ENCODE measurements around the gene KIFC3.

Gene KIFC3

DNA sequence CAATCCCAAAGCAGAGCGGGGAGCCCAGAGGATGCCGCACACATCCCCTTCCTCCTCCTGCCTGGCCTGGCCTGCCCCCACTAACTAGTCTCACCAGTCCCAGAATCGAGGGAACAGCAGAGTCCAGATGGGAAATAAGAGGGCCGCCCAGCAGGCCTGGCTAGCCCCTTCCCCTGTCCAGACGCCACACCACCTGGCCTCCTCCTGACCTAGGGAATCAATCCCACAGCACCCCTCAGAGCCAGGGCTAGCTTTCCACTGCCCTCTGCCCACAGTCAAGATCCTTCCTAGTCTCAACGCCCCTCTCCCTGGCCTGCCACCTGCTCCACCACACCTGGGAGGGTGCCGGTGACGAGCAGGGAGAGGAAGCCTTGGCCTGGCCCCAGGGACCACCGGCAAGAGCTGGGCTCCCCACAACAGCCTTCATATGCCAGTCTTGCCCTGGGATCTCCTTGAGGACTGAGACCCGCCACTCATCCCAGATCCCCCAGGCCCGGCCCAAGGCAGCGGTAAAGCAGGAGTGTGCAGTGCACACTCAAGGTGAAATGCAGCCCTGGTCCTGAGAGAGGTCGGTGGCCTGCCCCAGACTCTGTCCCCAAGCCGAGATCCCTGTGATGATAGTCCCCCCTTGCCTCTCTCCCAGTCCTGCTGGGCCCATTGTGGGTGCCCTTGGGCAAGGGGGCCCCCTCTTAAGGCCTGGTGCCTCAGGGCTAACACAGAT lies 38.8 kb downstream of the KIFC3 start:
- no peak overlapping the region for H3K27ac ChIP-seq (ENCODE audit: low read length)
- H3K4me2 ChIP-seq (ENCODE audit: low read length), result no peak overlapping the region
- H3K79me2 ChIP-seq (ENCODE audit: low read length), result no peaks in the 10 kb centered on the region
- no peaks in the 10 kb centered on the region for H3K27me3 ChIP-seq (ENCODE audit: low read depth, low read length)
- no peak for TF ChIP-seq EZH2phosphoT487 (IDR thresholded peaks at IDR 0.05; ENCODE audit: low read depth)
- TF ChIP-seq, protein P1, sequence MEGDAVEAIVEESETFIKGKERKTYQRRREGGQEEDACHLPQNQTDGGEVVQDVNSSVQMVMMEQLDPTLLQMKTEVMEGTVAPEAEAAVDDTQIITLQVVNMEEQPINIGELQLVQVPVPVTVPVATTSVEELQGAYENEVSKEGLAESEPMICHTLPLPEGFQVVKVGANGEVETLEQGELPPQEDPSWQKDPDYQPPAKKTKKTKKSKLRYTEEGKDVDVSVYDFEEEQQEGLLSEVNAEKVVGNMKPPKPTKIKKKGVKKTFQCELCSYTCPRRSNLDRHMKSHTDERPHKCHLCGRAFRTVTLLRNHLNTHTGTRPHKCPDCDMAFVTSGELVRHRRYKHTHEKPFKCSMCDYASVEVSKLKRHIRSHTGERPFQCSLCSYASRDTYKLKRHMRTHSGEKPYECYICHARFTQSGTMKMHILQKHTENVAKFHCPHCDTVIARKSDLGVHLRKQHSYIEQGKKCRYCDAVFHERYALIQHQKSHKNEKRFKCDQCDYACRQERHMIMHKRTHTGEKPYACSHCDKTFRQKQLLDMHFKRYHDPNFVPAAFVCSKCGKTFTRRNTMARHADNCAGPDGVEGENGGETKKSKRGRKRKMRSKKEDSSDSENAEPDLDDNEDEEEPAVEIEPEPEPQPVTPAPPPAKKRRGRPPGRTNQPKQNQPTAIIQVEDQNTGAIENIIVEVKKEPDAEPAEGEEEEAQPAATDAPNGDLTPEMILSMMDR (IDR thresholded peaks at IDR 0.05; ENCODE audit: low read depth, low read length), result no peak
- H3K4me1 ChIP-seq (ENCODE audit: low read length), result no peaks in the 10 kb centered on the region
- H3K9me3 ChIP-seq (ENCODE audit: insufficient read depth, low read length), result no peaks in the 10 kb centered on the region
- no peaks in the 10 kb centered on the region for H3K36me3 ChIP-seq (replicated peaks; ENCODE audit: low read depth, low read length)
- H3K4me3 ChIP-seq (ENCODE audit: low read length), result no peak overlapping the region
- no peaks in the 10 kb centered on the region for H4K20me1 ChIP-seq (ENCODE audit: insufficient read depth, low read length)
- H2AFZ ChIP-seq (ENCODE audit: low read depth, low read length), result no peak overlapping the region
- H3K9ac ChIP-seq (ENCODE audit: low read length), result no peak overlapping the region

DNA sequence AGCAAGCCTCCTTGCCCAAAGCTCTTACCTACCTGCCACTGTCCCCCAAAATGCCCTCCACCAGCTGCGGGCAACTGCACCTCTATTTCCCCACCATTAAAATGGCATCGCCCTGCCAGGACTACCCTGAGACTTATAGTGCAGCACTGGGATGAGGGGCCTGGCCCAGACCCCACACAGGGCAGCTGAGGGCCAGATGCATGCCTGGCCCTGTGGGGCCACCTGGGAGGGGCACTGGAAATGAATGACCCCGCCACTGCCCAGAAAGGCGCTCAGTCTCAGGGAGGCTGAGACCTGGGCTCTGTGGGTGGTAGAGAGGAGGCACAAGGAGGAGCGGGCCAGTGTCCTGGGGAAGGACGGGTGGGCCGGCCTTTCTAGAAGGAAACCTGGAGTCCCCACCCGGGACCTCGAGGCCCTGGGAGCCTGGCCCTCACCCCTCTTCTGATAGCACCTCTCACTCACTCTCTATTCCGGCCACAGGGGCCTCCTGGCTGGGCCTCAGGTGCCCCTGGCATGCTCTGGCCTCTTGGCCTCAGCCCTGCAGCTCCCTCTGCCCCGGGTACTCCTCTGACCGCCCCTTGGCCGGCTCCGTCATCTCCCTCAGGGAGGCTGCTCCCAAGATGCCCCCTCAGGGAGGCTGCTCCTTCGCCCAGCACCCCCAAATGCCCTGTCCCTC lies 39.8 kb downstream of the KIFC3 start:
- Histone ChIP-seq H3K79me2 (ENCODE audit: low read length) (no peaks in the 10 kb centered on the region), H4K20me1 (ENCODE audit: insufficient read depth, low read length) (no peaks in the 10 kb centered on the region), H3K27ac (ENCODE audit: low read length) (no peak overlapping the region), H3K4me1 (ENCODE audit: low read length) (no peaks in the 10 kb centered on the region), H3K4me3 (ENCODE audit: low read length) (no peak overlapping the region), H3K9ac (ENCODE audit: low read length) (no peak overlapping the region), H3K27me3 (ENCODE audit: low read depth, low read length) (no peaks in the 10 kb centered on the region), H2AFZ (ENCODE audit: low read depth, low read length) (no peak overlapping the region), H3K9me3 (ENCODE audit: insufficient read depth, low read length) (no peaks in the 10 kb centered on the region), H3K4me2 (ENCODE audit: low read length) (no peak overlapping the region), H3K36me3 (replicated peaks; ENCODE audit: low read depth, low read length) (no peaks in the 10 kb centered on the region)
- TF ChIP-seq, protein P1 (IDR thresholded peaks at IDR 0.05; ENCODE audit: low read depth, low read length), result no peak
- no peak for TF ChIP-seq EZH2phosphoT487 (IDR thresholded peaks at IDR 0.05; ENCODE audit: low read depth)

DNA sequence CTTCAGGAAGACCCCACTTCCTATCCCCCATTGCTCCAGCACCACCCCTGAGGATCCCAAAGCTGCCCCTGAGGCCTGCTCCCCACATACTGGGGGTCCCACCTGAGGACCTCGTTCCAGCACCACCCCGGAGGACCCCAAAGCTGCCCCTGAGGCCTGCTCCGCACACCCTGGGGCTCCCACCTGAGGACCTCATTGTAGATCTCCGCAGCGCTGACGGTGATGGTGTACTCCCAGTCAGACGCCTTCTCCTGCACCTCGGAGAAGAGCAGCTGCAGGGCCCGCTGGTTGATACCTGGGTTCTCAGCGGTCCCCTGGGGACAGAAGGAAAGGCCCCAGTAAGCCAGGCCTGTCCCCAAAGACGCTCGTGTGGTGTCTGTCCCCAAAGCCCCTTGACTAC lies 40.3 kb downstream of the KIFC3 start:
- H3K27ac ChIP-seq (ENCODE audit: low read length), result no peak overlapping the region
- H2AFZ ChIP-seq (ENCODE audit: low read depth, low read length), result no peak overlapping the region
- H3K4me2 ChIP-seq (ENCODE audit: low read length), result no peak overlapping the region
- no peaks in the 10 kb centered on the region for H3K9me3 ChIP-seq (ENCODE audit: insufficient read depth, low read length)
- no peaks in the 10 kb centered on the region for H4K20me1 ChIP-seq (ENCODE audit: insufficient read depth, low read length)
- TF ChIP-seq EZH2phosphoT487 (IDR thresholded peaks at IDR 0.05; ENCODE audit: low read depth), result no peak
- TF ChIP-seq, protein P1 (IDR thresholded peaks at IDR 0.05; ENCODE audit: low read depth, low read length), result no peak
- no peaks in the 10 kb centered on the region for H3K27me3 ChIP-seq (ENCODE audit: low read depth, low read length)
- H3K79me2 ChIP-seq (ENCODE audit: low read length), result no peaks in the 10 kb centered on the region
- H3K36me3 ChIP-seq (replicated peaks; ENCODE audit: low read depth, low read length), result no peaks in the 10 kb centered on the region
- H3K4me3 ChIP-seq (ENCODE audit: low read length), result no peak overlapping the region
- no peaks in the 10 kb centered on the region for H3K4me1 ChIP-seq (ENCODE audit: low read length)
- H3K9ac ChIP-seq (ENCODE audit: low read length), result no peak overlapping the region

DNA sequence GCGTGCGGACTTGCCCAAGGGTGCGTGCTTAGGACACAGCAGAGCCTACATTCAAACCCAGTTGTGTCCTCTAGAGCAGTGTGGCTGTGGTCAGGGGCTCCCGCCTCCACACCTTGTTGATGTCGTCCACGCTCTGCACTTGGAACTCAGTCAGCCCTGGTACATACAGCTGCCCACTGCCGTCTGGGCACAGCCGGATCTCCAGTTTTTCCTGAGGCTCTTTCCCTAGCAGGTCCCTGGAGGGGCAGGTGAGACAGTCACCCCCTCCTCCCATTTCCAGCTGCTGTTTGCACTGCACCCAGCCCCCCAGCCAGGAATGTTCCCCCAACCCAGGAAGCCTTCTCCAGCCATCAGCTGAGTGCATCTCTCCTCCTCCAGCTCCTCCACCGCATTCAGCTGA lies 41.0 kb downstream of the KIFC3 start:
- Histone ChIP-seq H2AFZ (ENCODE audit: low read depth, low read length) (no peak overlapping the region), H3K4me3 (ENCODE audit: low read length) (no peak overlapping the region), H3K4me2 (ENCODE audit: low read length) (no peak overlapping the region), H3K9me3 (ENCODE audit: insufficient read depth, low read length) (no peaks in the 10 kb centered on the region), H3K4me1 (ENCODE audit: low read length) (no peaks in the 10 kb centered on the region), H4K20me1 (ENCODE audit: insufficient read depth, low read length) (no peaks in the 10 kb centered on the region), H3K36me3 (replicated peaks; ENCODE audit: low read depth, low read length) (no peaks in the 10 kb centered on the region), H3K9ac (ENCODE audit: low read length) (no peak overlapping the region), H3K27ac (ENCODE audit: low read length) (no peak overlapping the region), H3K79me2 (ENCODE audit: low read length) (no peaks in the 10 kb centered on the region), H3K27me3 (ENCODE audit: low read depth, low read length) (no peaks in the 10 kb centered on the region)
- TF ChIP-seq EZH2phosphoT487 (IDR thresholded peaks at IDR 0.05; ENCODE audit: low read depth), result no peak
- TF ChIP-seq, protein P1 (IDR thresholded peaks at IDR 0.05; ENCODE audit: low read depth, low read length), result no peak

Data from OCI-LY3 (cell line).